Fibroblast of skin of abdomen (primary cell): ENCODE measurements around the gene OSBP2.

Source experiments
- DNase-seq: peaks from one replicate; pipeline ENCODE4 v3.0.0-alpha.2; 2013

Gene OSBP2

GRCh38 chr22:30906411-30906810 lies 211.7 kb downstream of the OSBP2 start:
- DNase-seq, result no peak

- DNase-seq, result no peak
Measured at GRCh38 chr22:30906946-30907345, 212.3 kb downstream of the OSBP2 start.

- DNase-seq, result no peak
Measured at GRCh38 chr22:30908051-30908461, 213.4 kb downstream of the OSBP2 start.

- no peak for DNase-seq
Measured at GRCh38 chr22:30909306-30909705, 214.6 kb downstream of the OSBP2 start.

GRCh38 chr22:30910358-30910757 lies 215.7 kb downstream of the OSBP2 start:
- no peak for DNase-seq

- DNase-seq, result no peak
Measured at GRCh38 chr22:30918761-30919160, 224.1 kb downstream of the OSBP2 start.

- DNase-seq, result no peak
Measured at GRCh38 chr22:30919973-30920372, 225.3 kb downstream of the OSBP2 start.

GRCh38 chr22:30920407-30920806 lies 225.7 kb downstream of the OSBP2 start:
- peak; percentile 53 for DNase-seq

- no peak for DNase-seq
Measured at GRCh38 chr22:30921108-30921507, 226.4 kb downstream of the OSBP2 start.

GRCh38 chr22:30922151-30922611 lies 227.5 kb downstream of the OSBP2 start:
- peak; percentile 61 for DNase-seq

GRCh38 chr22:30923168-30923900 lies 228.7 kb downstream of the OSBP2 start:
- no peak for DNase-seq

- DNase-seq, result no peak
Measured at GRCh38 chr22:30925667-30926066, 231.0 kb downstream of the OSBP2 start.

GRCh38 chr22:30926706-30927105 lies 232.0 kb downstream of the OSBP2 start:
- no peak for DNase-seq

- no peak for DNase-seq
Measured at GRCh38 chr22:30927806-30928205, 233.1 kb downstream of the OSBP2 start.

GRCh38 chr22:30928401-30928800 lies 233.7 kb downstream of the OSBP2 start:
- no peak for DNase-seq

GRCh38 chr22:30930228-30930627 lies 235.6 kb downstream of the OSBP2 start:
- no peak for DNase-seq

- DNase-seq, result no peak
Measured at GRCh38 chr22:30931541-30932300, 237.0 kb downstream of the OSBP2 start.

GRCh38 chr22:30932661-30933060 lies 238.0 kb downstream of the OSBP2 start:
- DNase-seq, result no peak

GRCh38 chr22:30933457-30933856 lies 238.8 kb downstream of the OSBP2 start:
- no peak for DNase-seq

- DNase-seq, result no peak
Measured at GRCh38 chr22:30934053-30934452, 239.4 kb downstream of the OSBP2 start.

- no peak for DNase-seq
Measured at GRCh38 chr22:30940685-30941362, 246.2 kb downstream of the OSBP2 start.

GRCh38 chr22:30941363-30941740 lies 246.7 kb downstream of the OSBP2 start:
- no peak for DNase-seq

GRCh38 chr22:30943368-30943767 lies 248.7 kb downstream of the OSBP2 start:
- DNase-seq, result no peak
